Measurements from ENCODE around the gene ITFG1.

GRCh38 chr16:47424846-47425245 is 36.0 kb downstream of the ITFG1 start:
- TF ChIP-seq CTCF (conservative IDR thresholded peaks at IDR 0.05 in 1 of 2, IDR thresholded peaks at IDR 0.05 in 1 of 2; ENCODE audit: extremely low read depth in 1 of 2, insufficient read depth in 1 of 2, low read depth in 1 of 2, low read length in 2 of 2): no peak
- TF ChIP-seq EZH2 (IDR thresholded peaks at IDR 0.05; ENCODE audit: borderline replicate concordance, low read length): no peak
